GM19324 (cell line): ENCODE results near the gene SLC9A4.

Experiments used
- ATAC-seq: cut with Tn5 transposase; IDR thresholded peaks from one replicate; pipeline ENCODE4 v1.9.1; 2021; ENCODE audit warnings: mild to moderate bottlenecking, moderate library complexity; ENCODE audit not compliant: unreplicated experiment, low FRiP score

The SLC9A4 gene

GRCh38 chr2:102453501-102453900, 19.5 kb upstream of the SLC9A4 start:
- ATAC-seq, result no peak

DNA sequence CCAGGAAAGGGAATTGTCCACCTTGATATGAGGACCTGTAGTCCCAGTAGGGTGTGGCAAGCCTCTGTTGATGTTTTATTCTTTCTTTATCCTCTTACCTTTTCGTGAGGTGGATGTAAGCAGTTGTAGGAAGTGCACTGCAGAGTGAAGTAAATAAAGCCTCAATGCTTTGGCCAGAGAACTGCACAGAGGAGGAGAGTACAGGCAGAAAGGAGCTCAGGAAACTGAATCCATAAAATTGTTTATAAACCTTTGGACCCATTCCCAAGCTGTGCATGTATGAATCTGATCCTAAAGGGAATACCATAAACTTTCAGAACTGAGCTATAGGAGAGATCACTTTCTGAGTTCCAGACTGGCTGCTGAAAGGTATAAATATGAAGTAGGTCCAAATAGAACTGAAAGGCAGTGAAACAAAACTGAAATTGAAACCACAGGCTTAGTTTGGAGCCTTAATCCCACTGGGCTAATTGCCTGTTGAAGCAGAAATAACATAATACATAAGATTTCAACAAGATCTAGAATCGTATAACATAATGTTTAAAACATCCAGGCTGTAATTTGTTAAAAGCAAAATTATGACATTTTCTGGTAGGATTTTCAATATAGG, 17.9 kb upstream of the SLC9A4 start:
- no peak for ATAC-seq

- ATAC-seq, result no peak
Observed at GRCh38 chr2:102460467-102460866, 12.6 kb upstream of the SLC9A4 start.

GRCh38 chr2:102461188-102461587, 11.8 kb upstream of the SLC9A4 start:
- no peak for ATAC-seq

- no peak for ATAC-seq
Observed at GRCh38 chr2:102463160-102463559, 9.9 kb upstream of the SLC9A4 start.

DNA sequence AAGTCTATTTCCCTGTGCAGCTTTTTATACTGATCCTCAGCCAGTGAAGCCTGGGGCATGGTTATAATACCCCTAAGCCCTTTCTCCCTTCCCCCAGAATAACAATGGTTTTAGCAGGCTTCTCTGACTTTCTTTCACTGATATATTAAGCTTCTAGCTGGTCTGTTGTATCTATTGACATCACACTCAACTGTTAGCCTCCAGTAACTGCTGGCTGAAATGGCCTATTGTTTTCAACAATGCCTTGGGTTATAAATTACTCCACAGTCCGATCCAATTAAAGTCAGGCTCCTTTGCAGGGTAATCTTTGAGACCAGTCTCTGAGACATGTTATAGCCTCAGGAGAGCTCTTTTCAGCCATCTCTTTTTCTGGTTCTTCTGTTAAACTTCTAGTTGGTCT, 2.9 kb upstream of the SLC9A4 start:
- ATAC-seq, result no peak

- ATAC-seq, result no peak
Observed at GRCh38 chr2:102473631-102474030, 605 bp downstream of the SLC9A4 start.

GRCh38 chr2:102474785-102475184, 1.8 kb downstream of the SLC9A4 start:
- no peak for ATAC-seq

DNA sequence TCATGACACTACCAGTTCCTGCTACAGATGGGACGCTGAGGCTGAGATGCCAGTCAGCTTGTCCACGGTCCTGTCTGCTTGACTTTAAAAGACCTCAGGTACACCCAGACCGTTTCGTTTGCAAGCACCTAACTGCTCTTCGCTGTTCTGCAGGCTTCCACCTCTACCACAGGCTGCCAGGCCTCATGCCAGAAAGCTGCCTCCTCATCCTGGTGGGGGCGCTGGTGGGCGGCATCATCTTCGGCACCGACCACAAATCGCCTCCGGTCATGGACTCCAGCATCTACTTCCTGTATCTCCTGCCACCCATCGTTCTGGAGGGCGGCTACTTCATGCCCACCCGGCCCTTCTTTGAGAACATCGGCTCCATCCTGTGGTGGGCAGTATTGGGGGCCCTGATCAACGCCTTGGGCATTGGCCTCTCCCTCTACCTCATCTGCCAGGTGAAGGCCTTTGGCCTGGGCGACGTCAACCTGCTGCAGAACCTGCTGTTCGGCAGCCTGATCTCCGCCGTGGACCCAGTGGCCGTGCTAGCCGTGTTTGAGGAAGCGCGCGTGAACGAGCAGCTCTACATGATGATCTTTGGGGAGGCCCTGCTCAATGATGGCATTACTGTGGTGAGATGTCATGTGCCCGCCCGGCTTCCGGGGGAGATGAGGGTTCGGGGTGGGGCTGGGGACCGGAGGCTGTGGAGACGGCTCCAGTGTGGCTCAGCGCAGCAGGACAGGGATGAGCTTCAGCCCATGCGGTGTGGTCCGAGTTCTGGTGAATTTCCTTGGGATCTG, 5.9 kb downstream of the SLC9A4 start:
- ATAC-seq, result no peak

DNA sequence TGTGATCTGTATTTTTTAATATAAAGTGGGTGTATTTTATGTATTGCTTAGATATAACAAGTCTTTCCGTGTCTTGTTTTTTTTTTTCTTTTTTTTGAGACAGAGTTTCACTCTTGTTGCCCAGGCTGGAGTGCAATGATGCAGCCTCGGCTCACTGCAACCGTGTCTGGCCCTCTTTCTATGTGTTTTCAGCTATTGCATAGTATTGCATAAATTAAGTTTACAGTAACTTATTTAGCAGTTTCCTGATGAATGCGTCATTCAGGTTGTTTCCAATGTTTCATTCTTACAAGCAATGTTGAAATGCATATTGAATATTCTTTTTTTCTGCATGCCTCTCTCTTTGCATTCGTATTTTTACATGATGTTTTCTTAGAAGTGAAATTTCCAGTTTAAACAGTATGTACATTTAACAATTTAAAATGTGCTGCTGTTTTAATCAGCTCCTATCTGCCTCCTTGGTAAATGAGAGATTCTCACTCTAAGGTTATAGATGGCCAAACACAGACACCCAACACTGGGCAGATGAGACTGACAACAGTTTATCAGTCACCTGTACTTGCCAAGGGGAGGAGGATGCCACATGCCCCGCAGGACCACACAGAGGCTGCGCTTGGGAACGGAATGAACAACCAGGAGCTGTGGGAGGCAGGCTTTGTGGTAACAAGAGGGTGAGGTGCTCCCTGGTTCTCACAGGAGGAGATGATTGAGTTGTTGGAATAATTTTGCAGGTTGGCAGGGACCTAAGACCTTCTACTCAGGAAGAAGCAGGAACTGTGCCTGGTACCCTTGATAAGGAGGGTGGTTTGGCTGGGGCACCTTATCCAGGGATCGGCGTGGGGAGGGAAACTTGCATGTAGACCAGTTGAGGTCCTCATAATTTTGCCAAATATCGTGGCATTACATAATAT, 7.5 kb downstream of the SLC9A4 start:
- ATAC-seq, result no peak

DNA sequence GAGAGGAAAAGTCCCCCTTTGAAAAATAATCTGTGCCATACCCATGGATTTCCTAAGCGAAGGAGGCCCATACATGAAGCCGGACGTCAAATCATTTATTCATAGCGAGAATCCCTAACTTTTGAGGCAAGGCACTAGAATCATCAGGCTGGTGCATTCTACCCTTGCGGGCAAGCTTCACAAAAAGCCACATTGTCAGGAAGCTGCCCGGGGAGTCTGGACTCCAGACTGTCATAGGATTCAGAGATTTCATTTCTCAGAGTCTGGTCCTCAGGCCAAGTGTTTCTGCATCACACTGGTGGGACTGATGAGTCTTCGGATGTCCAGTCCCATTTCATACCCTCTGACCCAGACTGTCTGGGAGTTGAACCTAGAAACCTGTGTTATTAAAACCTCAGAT, 8.9 kb downstream of the SLC9A4 start:
- ATAC-seq, result no peak

DNA sequence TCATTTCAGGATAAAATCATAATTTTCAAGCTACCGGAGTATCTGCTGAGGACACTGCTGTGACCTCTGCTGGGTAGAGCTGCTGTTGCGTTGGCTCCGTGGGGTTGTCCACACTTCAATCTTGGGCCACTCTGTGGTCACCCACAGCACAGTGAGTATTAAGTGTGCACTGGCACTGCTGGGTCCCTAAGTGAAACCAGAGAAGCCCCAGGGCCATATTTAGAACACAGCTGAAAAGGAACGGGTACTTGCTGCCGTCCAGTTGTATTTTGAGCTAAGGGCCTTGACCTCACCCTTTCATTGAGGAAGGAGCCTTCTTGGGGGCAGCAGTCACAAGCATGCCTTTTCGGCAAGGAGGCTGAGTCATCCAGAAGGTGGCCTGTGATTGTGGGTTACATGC, 10.1 kb downstream of the SLC9A4 start:
- ATAC-seq, result no peak

DNA sequence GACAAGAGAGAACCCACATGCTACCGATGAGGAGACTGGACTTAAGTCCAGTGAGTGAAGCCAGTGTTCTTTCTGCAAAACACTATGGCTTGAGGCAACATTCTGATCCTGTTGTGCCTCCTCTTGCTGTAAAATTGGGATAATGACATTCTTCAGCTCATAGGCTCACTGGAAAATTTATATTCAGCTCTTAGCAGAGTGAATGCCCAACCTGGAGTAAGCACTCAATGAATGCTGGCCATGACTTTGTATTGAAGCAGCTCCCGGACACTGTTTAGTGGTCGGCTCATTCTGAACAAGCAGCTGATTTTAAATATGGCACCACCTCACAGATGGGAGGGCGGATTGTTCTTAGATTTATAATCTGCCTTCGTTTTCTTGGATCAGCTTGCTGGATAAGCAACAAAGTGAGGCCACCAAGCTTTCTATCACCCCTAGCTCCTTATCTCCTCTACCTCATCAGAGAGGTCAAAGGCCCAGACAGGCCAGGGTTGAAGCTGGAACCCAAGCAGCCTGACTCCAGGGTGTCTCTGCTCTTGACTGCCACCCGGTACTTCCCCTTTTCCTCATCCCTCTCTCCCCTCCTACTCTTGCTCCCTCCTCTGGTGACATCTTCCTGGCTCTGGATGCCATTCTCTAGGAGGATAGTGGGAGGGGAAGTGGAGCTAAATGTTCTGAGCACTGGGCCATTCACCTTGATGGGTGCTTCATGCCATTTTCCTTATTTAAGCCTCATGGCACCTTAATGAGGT, 11.5 kb downstream of the SLC9A4 start:
- ATAC-seq, result no peak

DNA sequence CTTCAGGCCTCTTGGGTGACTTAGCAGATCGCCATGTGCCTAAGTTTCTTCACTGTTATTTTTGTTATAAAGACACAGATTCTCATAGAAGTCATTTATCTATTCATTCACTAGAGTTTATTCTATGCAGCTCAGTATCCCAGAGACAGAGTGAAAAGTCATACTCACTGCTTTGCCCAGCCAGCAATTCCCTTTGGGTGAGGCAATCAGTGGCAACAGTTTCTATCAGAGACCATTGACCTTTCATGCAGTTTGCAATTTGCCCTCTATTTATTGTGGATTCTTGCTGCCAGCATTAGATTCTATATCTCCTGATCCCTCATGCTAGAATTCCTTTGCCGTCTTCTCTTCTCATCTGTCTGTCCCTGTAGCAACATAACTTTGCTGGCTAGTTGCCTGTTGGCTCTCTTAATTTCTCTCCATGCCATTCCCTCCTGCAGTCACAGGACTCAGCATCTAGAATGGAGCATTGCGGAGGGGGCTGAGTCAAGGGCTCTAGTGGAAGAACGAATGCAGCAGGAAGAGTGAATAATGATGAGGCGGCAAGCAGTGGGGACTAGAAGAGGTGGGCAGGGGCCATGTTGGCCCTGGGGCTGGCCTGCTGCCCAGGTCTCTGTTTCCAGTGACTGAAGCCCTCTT, 12.2 kb downstream of the SLC9A4 start:
- ATAC-seq, result no peak

DNA sequence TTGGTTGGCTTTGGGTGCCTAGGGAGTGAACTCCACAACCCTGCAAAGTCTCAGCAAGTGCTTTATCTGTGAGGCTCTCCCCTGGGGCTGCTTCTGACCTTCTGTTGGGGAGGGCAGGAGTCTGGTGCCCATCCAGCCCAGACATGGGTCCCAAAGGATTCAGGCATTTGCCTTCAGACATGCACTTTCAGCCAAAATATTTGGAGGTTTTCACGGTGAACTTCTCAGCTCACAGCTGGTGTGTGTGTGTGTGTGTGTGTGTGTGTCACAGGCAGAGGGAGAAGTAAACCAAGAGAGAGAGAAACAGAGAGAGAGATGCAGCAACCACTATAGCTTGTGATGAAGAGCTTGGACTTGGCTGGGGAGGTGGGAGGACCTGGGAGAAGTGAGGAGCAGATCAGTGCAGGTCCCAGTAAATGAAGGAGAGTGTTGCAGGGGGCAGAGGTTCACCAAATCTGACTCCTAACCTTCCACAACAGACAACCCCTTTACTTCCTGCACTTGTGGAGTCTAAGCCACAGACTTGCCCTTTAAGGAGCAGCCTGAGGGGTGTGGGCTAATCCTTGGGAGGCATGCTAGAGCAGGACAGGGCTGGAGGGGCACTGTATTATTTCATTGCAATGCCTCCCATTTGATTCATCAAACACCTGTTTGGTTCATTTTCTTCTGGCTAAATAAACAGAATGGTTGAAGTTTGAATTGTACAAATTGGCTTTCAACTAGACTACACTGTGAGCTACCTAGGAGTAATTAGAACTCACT, 14.1 kb downstream of the SLC9A4 start:
- ATAC-seq, result no peak

DNA sequence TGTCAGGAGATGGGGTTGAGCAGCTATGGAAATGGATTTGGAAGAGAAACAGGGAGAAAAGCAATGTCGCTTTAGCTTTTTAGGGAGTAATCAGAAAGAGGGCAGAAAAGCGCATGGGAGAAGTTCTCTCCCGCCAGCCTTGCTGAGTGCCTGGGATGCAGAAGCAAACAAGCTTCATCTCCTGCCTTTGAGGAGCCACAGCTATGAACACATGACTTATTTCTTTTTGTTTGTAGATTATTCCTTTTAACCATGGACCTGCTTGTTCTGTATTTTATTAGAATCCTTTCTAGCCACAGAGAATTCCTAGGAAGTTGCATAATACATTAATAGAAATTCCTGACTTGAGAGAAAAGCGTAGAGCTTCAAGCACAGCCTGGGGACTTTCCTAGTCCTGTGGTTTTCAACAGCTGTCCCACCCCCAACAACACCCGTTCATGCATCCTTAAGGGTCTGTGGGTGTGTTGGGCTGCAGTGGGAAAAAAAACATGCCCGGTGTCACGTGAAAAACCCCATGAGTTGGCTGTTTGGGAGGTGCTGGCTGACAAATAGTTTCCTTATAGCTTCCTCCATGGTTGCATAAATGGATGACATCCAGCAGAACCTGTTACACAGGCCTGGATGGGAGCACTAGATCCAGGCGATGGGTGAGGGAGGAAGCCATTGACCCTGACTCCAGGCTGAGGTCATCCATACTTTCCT, 14.9 kb downstream of the SLC9A4 start:
- no peak for ATAC-seq

GRCh38 chr2:102489646-102490045, 16.6 kb downstream of the SLC9A4 start:
- ATAC-seq, result no peak

DNA sequence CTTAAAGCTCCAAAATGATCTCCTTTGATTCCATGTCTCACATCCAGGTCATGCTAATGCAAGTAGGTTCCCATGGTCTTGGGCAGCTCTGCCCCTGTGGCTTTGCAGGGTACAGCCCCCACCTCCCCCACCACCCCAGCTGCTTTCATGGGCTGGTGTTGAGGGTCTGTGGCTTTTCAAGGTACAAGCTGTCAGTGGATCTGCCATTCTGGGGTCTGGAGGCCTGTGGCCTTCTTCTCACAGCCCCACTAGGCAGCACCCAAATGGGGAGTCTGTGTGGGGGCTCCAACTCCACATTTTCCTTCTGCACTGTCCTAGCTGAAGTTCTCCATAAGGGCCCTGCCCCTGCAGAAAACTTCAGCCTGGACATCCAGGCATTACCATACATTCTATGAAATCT, 19.0 kb downstream of the SLC9A4 start:
- no peak for ATAC-seq

- no peak for ATAC-seq
Observed at GRCh38 chr2:102494570-102494969, 21.5 kb downstream of the SLC9A4 start.
